PFSK-1 (cell line): ENCODE results near the gene USB1.

ENCODE experiments used
- FOXP2 ChIP-seq: optimal IDR thresholded peaks from 2 replicates; pipeline ENCODE3; 2011; ENCODE audit warnings: borderline replicate concordance, control low read depth, inconsistent platforms; ENCODE audit not compliant: insufficient read depth; ENCODE audit errors: extremely low read length, extremely low read depth
- POLR2AphosphoS5 ChIP-seq: IDR thresholded peaks from 2 replicates; pipeline ENCODE4 v1.6.1; 2012; ENCODE audit warnings: low read depth, mild to moderate bottlenecking, control low read depth, low read length, moderate library complexity
- SIN3A ChIP-seq: IDR thresholded peaks from 2 replicates; pipeline ENCODE4 v1.6.1; 2012; ENCODE audit warnings: mild to moderate bottlenecking, low read length, moderate library complexity, borderline replicate concordance; ENCODE audit not compliant: insufficient read depth
- TAF1 ChIP-seq: IDR thresholded peaks from 2 replicates; pipeline ENCODE4 v1.6.1; 2012; ENCODE audit warnings: low read length, control low read depth, borderline replicate concordance; ENCODE audit not compliant: insufficient read depth
- TF ChIP-seq, protein P1 (sequence below), 2 experiments: IDR thresholded peaks; 2 replicates each; pipeline versions ENCODE4 v1.6.1 to v1.8.0; 2011 to 2012; ENCODE audit warnings: low read depth in 2 of 2, low read length in 2 of 2, control low read depth in 1 of 2, inconsistent platforms in 1 of 2, mild to moderate bottlenecking in 1 of 2, moderate library complexity in 1 of 2; ENCODE audit not compliant: insufficient read depth in 1 of 2

USB1 gene

DNA sequence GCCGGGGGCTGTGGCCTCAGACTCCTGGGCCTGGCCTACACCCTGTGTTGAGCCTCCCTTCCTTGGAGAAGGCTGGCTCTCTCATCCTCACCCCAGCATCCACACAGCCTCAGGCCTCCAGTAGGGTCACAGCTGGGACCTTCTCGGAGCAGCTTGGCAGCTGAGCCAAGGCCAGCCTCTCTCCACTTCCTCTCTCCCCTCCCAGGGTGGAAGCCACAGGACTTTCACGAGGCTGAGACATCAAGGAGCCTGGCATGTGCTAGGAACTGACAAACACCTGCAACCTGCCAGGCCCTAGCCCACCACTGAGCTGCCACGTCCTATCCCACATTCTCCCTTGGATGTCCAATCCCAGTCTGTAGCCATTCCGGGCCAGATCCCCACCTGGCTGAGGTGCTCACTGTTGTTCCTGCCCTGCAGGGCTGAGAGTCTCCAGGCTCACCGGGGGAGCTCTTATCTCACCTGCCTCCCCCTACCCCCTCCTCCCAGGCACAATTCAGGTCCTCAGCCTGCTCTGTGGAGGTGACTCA, 27.4 kb downstream of the USB1 start:
- TF ChIP-seq FOXP2 = no peak
- TF ChIP-seq TAF1 = no peak
- TF ChIP-seq SIN3A = no peak
- TF ChIP-seq, protein P1, sequence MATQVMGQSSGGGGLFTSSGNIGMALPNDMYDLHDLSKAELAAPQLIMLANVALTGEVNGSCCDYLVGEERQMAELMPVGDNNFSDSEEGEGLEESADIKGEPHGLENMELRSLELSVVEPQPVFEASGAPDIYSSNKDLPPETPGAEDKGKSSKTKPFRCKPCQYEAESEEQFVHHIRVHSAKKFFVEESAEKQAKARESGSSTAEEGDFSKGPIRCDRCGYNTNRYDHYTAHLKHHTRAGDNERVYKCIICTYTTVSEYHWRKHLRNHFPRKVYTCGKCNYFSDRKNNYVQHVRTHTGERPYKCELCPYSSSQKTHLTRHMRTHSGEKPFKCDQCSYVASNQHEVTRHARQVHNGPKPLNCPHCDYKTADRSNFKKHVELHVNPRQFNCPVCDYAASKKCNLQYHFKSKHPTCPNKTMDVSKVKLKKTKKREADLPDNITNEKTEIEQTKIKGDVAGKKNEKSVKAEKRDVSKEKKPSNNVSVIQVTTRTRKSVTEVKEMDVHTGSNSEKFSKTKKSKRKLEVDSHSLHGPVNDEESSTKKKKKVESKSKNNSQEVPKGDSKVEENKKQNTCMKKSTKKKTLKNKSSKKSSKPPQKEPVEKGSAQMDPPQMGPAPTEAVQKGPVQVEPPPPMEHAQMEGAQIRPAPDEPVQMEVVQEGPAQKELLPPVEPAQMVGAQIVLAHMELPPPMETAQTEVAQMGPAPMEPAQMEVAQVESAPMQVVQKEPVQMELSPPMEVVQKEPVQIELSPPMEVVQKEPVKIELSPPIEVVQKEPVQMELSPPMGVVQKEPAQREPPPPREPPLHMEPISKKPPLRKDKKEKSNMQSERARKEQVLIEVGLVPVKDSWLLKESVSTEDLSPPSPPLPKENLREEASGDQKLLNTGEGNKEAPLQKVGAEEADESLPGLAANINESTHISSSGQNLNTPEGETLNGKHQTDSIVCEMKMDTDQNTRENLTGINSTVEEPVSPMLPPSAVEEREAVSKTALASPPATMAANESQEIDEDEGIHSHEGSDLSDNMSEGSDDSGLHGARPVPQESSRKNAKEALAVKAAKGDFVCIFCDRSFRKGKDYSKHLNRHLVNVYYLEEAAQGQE (IDR thresholded peaks at IDR 0.05; ENCODE audit: insufficient read depth in 1 of 2, low read depth in 2 of 2, low read length in 2 of 2) = no peak
- no peak for TF ChIP-seq POLR2AphosphoS5

DNA sequence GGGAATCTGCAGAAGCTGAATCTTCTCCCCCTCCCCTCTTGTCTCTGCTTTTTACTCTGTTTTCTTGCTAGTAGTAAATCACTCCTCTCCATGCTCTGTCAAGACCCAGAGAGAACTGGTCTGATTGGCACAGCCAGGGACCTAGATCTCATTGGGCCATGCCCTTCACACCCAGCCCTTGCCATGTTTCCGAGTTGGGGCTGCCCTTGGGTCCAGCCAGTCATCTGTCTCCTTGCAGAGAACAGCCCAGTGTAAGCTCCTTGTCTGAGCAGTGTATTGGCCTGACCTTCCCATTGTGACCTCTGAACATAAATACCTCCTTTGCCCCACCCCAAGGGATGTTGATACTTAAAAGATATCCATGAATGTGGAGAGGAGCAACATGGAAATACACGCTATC, 28.2 kb downstream of the USB1 start:
- TF ChIP-seq, protein P1 (IDR thresholded peaks at IDR 0.05; ENCODE audit: insufficient read depth in 1 of 2, low read depth in 2 of 2, low read length in 2 of 2) = no peak
- no peak for TF ChIP-seq TAF1
- no peak for TF ChIP-seq SIN3A
- no peak for TF ChIP-seq POLR2AphosphoS5
- TF ChIP-seq FOXP2 = no peak

GRCh38 chr16:58030136-58030840, 29.1 kb downstream of the USB1 start:
- TF ChIP-seq TAF1 = no peak
- no peak for TF ChIP-seq SIN3A
- no peak for TF ChIP-seq FOXP2
- TF ChIP-seq, protein P1 (IDR thresholded peaks at IDR 0.05; ENCODE audit: insufficient read depth in 1 of 2, low read depth in 2 of 2, low read length in 2 of 2) = no peak
- no peak for TF ChIP-seq POLR2AphosphoS5

DNA sequence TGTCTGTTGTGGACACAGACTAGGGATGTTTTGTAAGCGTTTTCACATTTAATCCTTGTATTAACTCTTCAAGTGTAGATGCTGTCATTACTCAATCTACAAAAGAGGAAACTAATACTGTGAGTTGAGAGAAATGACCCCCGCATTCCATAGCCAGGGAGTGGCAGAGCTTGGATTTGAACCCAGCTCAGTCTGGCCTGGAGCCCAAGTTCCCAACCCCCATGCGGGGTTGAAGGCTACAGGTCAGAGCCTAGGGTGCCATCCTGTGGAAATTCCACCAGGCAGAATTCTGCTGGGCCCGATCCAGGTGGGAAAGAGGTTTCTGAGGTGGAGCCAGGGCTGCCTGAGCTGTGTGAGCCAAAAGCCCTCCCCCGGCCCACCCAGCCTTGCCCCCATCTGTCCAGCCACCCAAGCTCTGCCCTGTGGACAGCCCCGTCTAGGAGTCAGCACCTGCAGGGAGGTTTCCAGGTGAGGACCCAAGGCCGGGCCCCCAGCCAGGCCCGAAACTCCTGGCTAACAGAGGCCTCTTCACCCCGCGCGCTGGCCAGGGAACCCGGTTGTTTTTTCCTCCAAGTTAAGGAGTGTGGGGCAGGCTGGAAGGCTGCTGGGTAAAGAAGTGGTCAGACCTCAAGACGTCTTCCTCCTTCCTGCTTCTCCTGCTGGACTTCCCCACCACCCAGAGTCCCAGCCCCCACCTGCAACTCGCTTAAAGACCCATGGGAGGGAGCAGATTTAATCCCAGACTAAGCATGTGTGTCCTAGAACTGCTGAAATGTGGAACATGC, 30.0 kb downstream of the USB1 start:
- TF ChIP-seq, protein P1 (IDR thresholded peaks at IDR 0.05; ENCODE audit: insufficient read depth in 1 of 2, low read depth in 2 of 2, low read length in 2 of 2) = no peak
- no peak for TF ChIP-seq POLR2AphosphoS5
- no peak for TF ChIP-seq SIN3A
